NCI-H82 treated with DMSO at 0.1 percent for 48 hours (cell line): ENCODE measurements around the gene ZNF532.
"Not testable (repeated sequence)": the region's sequence is repeated elsewhere in the genome, so short reads cannot be mapped to it uniquely, and the experiment has no call there.

Experiments used
- DNase-seq: peaks from one replicate; lab custom pipeline; 2025; ENCODE audit not compliant: unreplicated experiment; lab: John Stamatoyannopoulos, UW

Gene ZNF532

DNA sequence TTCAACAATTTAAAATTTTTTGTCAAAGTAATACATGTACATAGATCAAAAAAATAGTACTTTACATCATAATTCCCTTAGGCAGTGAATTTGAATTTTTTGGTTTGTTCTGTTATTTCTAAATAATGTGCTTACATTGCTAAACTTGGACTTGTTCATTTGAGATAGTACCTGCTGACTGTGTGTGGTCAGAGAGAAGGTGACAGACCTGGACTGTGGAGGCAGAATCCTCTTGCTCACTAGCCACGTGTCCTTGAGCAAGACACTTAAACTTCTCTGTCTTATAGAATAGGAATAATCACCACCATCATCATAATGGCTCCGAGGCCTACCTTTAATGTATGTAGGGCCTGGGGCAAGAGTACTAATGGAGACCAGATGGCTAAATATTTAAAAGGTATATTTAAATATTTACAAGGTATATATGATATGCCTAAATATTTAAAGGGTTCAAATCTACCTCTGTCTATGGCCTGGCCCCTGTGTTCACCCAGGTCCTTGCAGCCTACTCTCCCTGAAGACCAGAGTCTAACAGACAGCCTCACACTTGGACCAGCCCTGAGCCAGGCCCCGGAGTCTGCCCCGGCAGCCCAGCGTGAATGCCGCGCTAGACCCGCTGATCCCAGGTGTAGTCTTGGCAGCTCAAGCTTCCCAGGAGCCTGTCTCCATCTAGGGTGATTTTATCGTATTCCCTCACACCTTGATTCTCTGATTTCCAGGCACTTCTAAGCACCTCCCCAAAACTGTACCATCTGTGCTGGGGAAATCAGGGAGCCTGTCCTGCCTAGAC lies 33.5 kb downstream of the ZNF532 start:
- no peak for DNase-seq

- no peak for DNase-seq
Observed at GRCh38 chr18:58900015-58900649, 35.5 kb downstream of the ZNF532 start.

- no peak for DNase-seq
Observed at GRCh38 chr18:58901143-58901542, 36.5 kb downstream of the ZNF532 start.

DNA sequence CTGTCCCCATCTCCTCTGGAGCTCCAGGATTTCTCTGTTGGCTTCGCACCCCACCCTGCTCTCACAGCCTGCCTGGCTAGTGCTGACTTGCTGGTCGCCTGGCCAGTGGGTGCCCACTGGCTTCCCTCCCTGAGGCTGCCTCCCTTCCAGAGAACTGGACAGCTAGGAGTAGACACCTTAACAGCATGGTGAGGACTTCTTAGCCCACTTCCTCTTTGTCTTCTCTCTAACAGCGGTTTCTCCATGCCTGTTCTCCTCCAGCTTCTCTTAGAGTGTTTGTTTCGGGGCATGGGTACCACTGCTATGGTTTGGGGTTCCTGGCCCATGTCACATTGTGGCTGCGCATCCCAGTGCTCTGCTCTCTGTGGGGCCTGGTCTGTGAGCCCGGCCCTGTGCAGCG lies 37.1 kb downstream of the ZNF532 start:
- no peak for DNase-seq

DNA sequence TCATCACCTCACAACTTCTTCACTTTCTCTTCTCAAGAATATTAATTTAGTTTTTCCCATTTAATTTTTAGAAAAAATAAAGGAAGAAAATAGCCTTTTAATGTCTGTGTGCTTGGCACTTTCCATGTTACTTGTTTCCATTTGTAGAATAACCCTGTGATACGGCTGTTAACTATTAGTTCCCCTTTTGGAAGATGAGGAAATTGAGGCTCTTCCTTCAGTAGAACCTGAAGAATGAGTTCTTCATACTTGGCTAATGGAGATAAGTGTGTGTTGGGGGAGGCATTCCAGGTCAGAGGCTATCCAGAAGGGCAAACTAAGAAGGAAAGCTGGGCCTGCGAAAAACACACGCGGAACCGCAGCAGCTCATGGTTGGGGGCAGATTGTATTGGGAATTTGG lies 38.3 kb downstream of the ZNF532 start:
- no peak for DNase-seq

DNA sequence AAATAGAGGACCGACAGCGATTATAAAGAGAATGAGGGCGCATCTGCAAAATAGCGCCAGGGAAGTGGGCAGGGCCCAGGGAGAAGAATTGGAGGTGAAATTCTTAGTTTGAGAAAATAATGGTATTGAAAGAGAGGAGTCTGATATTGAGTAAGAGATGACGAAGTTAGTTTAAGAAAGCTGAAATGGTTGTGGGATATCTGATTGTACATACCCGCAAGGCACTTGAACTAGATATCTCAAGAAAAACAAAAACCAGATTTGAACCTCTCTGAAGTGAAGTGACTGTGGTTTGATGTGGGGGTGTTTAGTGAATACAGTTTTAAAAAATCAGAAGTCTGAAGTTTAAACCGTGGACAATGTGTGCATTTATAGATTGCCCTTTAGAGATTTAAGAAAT lies 38.9 kb downstream of the ZNF532 start:
- DNase-seq = no peak

GRCh38 chr18:58905777-58906428 lies 41.2 kb downstream of the ZNF532 start:
- no peak for DNase-seq

- no peak for DNase-seq
Observed at GRCh38 chr18:58908006-58908405, 43.3 kb downstream of the ZNF532 start.

- no peak for DNase-seq
Observed at GRCh38 chr18:58909521-58909920, 44.8 kb downstream of the ZNF532 start.

DNA sequence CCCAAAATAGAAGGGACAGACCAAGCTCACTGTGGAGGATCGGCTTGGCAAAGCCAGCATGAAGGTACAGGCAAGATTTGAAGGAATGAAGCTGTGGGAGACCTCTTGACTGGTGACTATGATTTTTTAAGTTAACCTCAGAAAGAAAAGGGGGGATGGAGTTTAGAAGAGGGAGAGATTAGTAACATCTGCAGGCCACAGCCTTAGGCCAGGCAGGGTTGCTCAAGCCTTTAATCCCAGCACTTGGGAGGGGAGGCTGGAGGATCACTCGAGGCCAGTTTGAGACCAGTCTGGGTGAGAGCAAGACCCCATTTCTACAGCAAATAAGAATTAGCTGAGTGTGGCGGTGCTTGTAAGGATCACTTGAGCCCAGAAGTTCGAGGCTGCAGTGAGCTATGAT lies 46.6 kb downstream of the ZNF532 start:
- DNase-seq = peak; percentile 72

GRCh38 chr18:58911766-58912165 lies 47.1 kb downstream of the ZNF532 start:
- DNase-seq = no peak

DNA sequence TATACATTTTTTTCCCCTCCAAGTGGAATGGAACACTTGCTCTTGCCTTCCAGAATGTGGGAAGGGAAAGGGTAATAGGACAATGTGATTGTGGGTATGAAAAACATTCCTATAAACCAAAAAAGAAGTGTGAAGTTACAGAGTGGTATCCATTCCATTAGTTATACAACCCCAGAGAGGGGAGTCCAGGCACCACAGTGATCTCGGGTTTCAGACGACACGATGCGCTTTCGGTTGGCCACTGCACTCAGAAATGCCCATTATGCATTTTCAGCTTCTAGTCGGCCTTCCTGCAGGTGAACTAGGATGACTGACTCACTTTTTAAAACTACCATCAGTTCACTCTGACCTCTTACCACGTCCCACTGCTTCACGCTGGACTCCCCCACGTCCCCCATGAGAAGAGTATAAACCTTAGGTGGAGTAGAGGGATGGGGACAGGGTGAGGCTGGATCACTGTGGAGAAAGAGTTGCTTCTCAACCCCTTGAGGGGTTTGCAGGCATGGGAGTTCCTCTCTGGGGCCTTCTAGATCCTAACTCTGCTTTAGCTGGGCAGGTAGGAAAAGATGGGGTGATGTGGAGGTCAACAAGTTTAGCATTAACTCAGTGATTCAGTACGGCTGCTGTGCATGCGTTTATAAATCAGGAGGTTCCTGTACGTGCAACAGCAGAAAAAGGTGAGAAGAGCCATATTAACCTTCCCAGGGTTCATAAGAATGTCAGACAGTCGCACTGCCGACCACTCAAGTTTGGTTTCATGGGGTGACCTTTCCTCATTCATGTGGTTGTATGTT lies 50.5 kb downstream of the ZNF532 start:
- no peak for DNase-seq

GRCh38 chr18:58915995-58916394 lies 51.3 kb downstream of the ZNF532 start:
- DNase-seq = no peak

DNA sequence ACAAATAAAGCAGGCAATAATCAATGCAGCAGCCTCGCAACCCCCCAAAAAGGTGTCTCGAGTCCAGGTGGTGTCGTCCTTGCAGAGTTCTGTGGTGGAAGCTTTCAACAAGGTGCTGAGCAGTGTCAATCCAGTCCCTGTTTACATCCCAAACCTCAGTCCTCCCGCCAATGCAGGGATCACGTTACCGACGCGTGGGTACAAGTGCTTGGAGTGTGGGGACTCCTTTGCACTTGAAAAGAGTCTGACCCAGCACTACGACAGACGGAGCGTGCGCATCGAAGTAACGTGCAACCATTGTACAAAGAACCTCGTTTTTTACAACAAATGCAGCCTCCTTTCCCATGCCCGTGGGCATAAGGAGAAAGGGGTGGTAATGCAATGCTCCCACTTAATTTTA lies 55.3 kb downstream of the ZNF532 start:
- not testable (repeated sequence) for DNase-seq

- DNase-seq = no peak
Observed at GRCh38 chr18:58922995-58923394, 58.3 kb downstream of the ZNF532 start.

GRCh38 chr18:58924473-58924872 lies 59.8 kb downstream of the ZNF532 start:
- DNase-seq = no peak

GRCh38 chr18:58927659-58928058 lies 63.0 kb downstream of the ZNF532 start:
- no peak for DNase-seq

GRCh38 chr18:58928386-58928785 lies 63.7 kb downstream of the ZNF532 start:
- DNase-seq = no peak

DNA sequence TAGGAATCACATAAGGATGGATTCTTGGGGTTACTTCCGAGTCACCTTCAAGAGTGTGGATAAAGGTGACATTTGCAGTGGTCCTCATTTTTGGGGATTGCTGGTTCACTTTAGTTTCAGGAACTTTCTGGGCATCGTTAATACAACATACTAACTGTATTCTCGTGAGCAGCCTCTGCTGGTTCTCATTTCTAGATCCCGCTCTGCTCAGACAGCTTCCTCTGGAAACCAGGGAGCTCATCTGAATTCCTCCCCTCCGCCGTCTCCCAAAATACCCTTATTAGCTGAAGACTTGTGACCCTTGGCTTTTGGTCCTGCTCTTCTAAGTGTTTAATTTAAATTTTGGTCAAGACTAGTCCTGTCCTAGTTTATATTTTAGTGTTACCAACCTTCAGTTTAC lies 64.5 kb downstream of the ZNF532 start:
- no peak for DNase-seq

GRCh38 chr18:58934356-58934755 lies 69.7 kb downstream of the ZNF532 start:
- DNase-seq = no peak

DNA sequence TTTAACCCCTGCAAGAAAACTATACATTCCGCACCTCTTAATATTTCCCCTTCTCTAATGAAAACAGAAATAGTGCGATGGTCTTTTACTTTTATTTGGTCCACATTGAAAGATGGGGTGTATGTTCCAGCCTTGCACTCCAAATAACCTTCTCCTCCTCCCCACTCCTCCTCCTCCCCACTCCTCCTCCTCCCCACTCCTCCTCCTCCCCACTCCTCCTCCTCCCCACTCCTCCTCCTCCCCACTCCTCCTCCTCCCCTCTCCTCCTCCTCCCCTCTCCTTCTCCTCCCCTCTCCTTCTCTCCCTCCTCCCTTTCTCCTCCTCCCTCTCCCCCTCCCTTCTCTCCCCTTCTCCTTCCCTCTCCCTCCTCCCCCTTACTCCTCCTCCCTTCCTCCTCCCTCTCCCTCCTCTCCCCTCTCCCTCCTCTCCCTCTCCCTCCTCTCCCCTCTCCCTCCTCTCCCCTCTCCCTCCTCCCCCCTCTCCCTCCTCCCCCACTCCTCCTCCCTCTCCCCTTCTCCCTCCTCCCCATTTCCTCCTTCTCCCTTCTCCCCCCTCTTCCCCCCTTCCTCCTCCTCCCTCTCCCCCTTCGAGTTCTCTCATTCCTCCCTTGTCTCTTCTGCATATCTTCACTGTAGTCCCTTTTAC lies 70.4 kb downstream of the ZNF532 start:
- DNase-seq = no peak
